Measurements from ENCODE around the gene VCAM1.

- TF ChIP-seq CREB1 (CRISPR knock-in tag; IDR thresholded peaks at IDR 0.05; ENCODE audit: low read depth): no peak
- no peak for TF ChIP-seq CTCF (conservative IDR thresholded peaks at IDR 0.05; ENCODE audit: low read depth in 2 of 2)
- no peak for TF ChIP-seq ZNF114 (CRISPR knock-in tag; IDR thresholded peaks at IDR 0.05)
- TF ChIP-seq EZH2 (IDR thresholded peaks at IDR 0.05; ENCODE audit: low read depth, unreplicated experiment): no peak
- no peak for TF ChIP-seq JUNB (IDR thresholded peaks at IDR 0.05; ENCODE audit: unreplicated experiment)
Observed at GRCh38 chr1:100710906-100711682, 8.4 kb upstream of the VCAM1 start.
